HepG2 (cell line): ENCODE results near the gene GPR39. TPM values are rescaled to one million over a fixed set of nuclear protein-coding genes. Genes with fewer than 3 reads are reported as not detected.
A peak's percentile ranks its signal among the peaks of the same experiment; 100 is the strongest.

Source experiments
- ARID3A ChIP-seq: IDR thresholded peaks from 2 replicates; pipeline ENCODE4 v1.6.1; 2012; ENCODE audit warnings: low read depth, low read length, improper control_type of control experiment
- CAMTA2 ChIP-seq: sonication (generic); formaldehyde crosslinking; IDR thresholded peaks from 2 replicates; pipeline ENCODE4 v1.4.0; 2020; ENCODE audit warnings: mild to moderate bottlenecking, missing genetic modification reagents, borderline replicate concordance
- CCDC6 ChIP-seq: sonication (generic); formaldehyde crosslinking; IDR thresholded peaks from 2 replicates; pipeline ENCODE4 v1.8.1; 2022; ENCODE audit warnings: mild to moderate bottlenecking, missing genetic modification reagents, moderate library complexity
- FOXK2 ChIP-seq: fragments of 450-650 bp; IDR thresholded peaks from 2 replicates; pipeline ENCODE4 v1.6.1; 2016
- GTF2F1 ChIP-seq: fragments of 150-350 bp; IDR thresholded peaks from 2 replicates; pipeline ENCODE4 v1.6.1; 2014; ENCODE audit warnings: low read length
- MNT ChIP-seq: fragments of 450-650 bp; IDR thresholded peaks from 2 replicates; pipeline ENCODE4 v1.6.1; 2016
- TBX3 ChIP-seq: fragments of 450-650 bp; IDR thresholded peaks from 2 replicates; pipeline ENCODE4 v1.6.1; 2017; ENCODE audit warnings: antibody characterized with exemption, mild to moderate bottlenecking, inconsistent platforms, borderline replicate concordance
- ZBTB49 ChIP-seq: sonication (generic); formaldehyde crosslinking; IDR thresholded peaks from 2 replicates; pipeline ENCODE4 v1.4.0; 2020; ENCODE audit warnings: missing genetic modification reagents, borderline replicate concordance
- ZNF263 ChIP-seq: sonication (generic); formaldehyde crosslinking; IDR thresholded peaks from 2 replicates; pipeline ENCODE4 v1.4.0; 2020; ENCODE audit warnings: missing genetic modification reagents
- ZNF275 ChIP-seq: sonication (generic); formaldehyde crosslinking; IDR thresholded peaks from 2 replicates; pipeline ENCODE4 v1.8.0; 2022; ENCODE audit warnings: missing genetic modification reagents, mild to moderate bottlenecking, inconsistent platforms, borderline replicate concordance
- ZNF354B ChIP-seq: sonication (generic); formaldehyde crosslinking; IDR thresholded peaks from 2 replicates; pipeline ENCODE4 v1.8.0; 2022; ENCODE audit warnings: mild to moderate bottlenecking, missing genetic modification reagents
- ZNF580 ChIP-seq: IDR thresholded peaks from 2 replicates; pipeline ENCODE4 v1.6.1; 2016; ENCODE audit warnings: low read depth, borderline replicate concordance
- polyA plus RNA-seq, 8 experiments: library from polyadenylated mRNA; depleted of rRNA in 3 of 8; stranded (reverse) in 7 of 8; unstranded in 1 of 8; fragments of >200 nt; fragmentation: Illumina TruSeq in 4 of 8; extraction: Trizol in 4 of 8; gene quantifications; 2 replicates each; pipeline versions ENCODE4 v1.2.1 to v1.2.3, GENCODE V29; 2011 to 2016; ENCODE audit warnings: low read depth in 4 of 8, missing spikeins in 1 of 8, mixed read lengths in 1 of 8; ENCODE audit not compliant: insufficient read depth in 1 of 8
- total RNA-seq, 5 experiments: library from RNA; depleted of rRNA; stranded (reverse); fragments of >200 nt; fragmentation: Illumina TruSeq; extraction: Trizol; gene quantifications; 2 replicates each; pipeline ENCODE4 v1.2.3, GENCODE V29; 2016; ENCODE audit warnings: low read depth in 1 of 5
- TF ChIP-seq, protein P1 (sequence below): IDR thresholded peaks from 2 replicates; pipeline ENCODE4 v1.4.0; 2020; ENCODE audit warnings: mild to moderate bottlenecking, missing genetic modification reagents
- TF ChIP-seq, protein P2 (sequence below): sonication (generic); formaldehyde crosslinking; IDR thresholded peaks from 2 replicates; pipeline ENCODE4 v1.4.0; 2020; ENCODE audit warnings: missing genetic modification reagents

GPR39 gene
- total and polyA plus RNA-seq, 2 of the 13 experiments (the other 11 are each of a cell fraction or from before 2014, with no cell fraction given): 0.16 to 0.62 TPM

GRCh38 chr2:132632000-132632649 lies 215.5 kb downstream of the GPR39 start (continued):
- TF ChIP-seq, protein P1, sequence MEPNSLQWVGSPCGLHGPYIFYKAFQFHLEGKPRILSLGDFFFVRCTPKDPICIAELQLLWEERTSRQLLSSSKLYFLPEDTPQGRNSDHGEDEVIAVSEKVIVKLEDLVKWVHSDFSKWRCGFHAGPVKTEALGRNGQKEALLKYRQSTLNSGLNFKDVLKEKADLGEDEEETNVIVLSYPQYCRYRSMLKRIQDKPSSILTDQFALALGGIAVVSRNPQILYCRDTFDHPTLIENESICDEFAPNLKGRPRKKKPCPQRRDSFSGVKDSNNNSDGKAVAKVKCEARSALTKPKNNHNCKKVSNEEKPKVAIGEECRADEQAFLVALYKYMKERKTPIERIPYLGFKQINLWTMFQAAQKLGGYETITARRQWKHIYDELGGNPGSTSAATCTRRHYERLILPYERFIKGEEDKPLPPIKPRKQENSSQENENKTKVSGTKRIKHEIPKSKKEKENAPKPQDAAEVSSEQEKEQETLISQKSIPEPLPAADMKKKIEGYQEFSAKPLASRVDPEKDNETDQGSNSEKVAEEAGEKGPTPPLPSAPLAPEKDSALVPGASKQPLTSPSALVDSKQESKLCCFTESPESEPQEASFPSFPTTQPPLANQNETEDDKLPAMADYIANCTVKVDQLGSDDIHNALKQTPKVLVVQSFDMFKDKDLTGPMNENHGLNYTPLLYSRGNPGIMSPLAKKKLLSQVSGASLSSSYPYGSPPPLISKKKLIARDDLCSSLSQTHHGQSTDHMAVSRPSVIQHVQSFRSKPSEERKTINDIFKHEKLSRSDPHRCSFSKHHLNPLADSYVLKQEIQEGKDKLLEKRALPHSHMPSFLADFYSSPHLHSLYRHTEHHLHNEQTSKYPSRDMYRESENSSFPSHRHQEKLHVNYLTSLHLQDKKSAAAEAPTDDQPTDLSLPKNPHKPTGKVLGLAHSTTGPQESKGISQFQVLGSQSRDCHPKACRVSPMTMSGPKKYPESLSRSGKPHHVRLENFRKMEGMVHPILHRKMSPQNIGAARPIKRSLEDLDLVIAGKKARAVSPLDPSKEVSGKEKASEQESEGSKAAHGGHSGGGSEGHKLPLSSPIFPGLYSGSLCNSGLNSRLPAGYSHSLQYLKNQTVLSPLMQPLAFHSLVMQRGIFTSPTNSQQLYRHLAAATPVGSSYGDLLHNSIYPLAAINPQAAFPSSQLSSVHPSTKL (CRISPR knock-in tag): peak; percentile 73
- TF ChIP-seq FOXK2: no peak
- TF ChIP-seq ZNF354B: no peak
- peak; percentile 70 for TF ChIP-seq ARID3A
- no peak for TF ChIP-seq ZNF580 (CRISPR knock-in tag)
- TF ChIP-seq CCDC6: no peak
- no peak for TF ChIP-seq CAMTA2 (CRISPR knock-in tag)
- no peak for TF ChIP-seq ZBTB49
- TF ChIP-seq, protein P2, sequence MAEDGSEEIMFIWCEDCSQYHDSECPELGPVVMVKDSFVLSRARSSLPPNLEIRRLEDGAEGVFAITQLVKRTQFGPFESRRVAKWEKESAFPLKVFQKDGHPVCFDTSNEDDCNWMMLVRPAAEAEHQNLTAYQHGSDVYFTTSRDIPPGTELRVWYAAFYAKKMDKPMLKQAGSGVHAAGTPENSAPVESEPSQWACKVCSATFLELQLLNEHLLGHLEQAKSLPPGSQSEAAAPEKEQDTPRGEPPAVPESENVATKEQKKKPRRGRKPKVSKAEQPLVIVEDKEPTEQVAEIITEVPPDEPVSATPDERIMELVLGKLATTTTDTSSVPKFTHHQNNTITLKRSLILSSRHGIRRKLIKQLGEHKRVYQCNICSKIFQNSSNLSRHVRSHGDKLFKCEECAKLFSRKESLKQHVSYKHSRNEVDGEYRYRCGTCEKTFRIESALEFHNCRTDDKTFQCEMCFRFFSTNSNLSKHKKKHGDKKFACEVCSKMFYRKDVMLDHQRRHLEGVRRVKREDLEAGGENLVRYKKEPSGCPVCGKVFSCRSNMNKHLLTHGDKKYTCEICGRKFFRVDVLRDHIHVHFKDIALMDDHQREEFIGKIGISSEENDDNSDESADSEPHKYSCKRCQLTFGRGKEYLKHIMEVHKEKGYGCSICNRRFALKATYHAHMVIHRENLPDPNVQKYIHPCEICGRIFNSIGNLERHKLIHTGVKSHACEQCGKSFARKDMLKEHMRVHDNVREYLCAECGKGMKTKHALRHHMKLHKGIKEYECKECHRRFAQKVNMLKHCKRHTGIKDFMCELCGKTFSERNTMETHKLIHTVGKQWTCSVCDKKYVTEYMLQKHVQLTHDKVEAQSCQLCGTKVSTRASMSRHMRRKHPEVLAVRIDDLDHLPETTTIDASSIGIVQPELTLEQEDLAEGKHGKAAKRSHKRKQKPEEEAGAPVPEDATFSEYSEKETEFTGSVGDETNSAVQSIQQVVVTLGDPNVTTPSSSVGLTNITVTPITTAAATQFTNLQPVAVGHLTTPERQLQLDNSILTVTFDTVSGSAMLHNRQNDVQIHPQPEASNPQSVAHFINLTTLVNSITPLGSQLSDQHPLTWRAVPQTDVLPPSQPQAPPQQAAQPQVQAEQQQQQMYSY (CRISPR knock-in tag): no peak
- no peak for TF ChIP-seq GTF2F1
- TF ChIP-seq ZNF263: no peak
- TF ChIP-seq ZNF275 (CRISPR knock-in tag): no peak
- TF ChIP-seq MNT: no peak
- TF ChIP-seq TBX3: no peak
